ENCODE measurements around the gene NBPF9.
"Not testable (repeated sequence)": the region's sequence is repeated elsewhere in the genome, so short reads cannot be mapped to it uniquely, and the experiment has no call there.

NBPF9 gene, protein sequence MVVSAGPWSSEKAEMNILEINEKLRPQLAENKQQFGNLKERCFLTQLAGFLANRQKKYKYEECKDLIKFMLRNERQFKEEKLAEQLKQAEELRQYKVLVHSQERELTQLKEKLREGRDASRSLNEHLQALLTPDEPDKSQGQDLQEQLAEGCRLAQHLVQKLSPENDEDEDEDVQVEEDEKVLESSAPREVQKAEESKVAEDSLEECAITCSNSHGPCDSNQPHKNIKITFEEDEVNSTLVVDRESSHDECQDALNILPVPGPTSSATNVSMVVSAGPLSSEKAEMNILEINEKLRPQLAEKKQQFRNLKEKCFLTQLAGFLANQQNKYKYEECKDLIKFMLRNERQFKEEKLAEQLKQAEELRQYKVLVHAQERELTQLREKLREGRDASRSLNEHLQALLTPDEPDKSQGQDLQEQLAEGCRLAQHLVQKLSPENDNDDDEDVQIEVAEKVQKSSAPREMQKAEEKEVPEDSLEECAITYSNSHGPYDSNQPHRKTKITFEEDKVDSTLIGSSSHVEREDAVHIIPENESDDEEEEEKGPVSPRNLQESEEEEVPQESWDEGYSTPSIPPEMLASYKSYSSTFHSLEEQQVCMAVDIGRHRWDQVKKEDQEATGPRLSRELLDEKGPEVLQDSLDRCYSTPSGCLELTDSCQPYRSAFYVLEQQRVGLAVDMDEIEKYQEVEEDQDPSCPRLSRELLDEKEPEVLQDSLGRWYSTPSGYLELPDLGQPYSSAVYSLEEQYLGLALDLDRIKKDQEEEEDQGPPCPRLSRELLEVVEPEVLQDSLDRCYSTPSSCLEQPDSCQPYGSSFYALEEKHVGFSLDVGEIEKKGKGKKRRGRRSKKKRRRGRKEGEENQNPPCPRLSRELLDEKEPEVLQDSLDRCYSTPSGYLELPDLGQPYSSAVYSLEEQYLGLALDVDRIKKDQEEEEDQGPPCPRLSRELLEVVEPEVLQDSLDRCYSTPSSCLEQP (N-terminal part only)

DNA sequence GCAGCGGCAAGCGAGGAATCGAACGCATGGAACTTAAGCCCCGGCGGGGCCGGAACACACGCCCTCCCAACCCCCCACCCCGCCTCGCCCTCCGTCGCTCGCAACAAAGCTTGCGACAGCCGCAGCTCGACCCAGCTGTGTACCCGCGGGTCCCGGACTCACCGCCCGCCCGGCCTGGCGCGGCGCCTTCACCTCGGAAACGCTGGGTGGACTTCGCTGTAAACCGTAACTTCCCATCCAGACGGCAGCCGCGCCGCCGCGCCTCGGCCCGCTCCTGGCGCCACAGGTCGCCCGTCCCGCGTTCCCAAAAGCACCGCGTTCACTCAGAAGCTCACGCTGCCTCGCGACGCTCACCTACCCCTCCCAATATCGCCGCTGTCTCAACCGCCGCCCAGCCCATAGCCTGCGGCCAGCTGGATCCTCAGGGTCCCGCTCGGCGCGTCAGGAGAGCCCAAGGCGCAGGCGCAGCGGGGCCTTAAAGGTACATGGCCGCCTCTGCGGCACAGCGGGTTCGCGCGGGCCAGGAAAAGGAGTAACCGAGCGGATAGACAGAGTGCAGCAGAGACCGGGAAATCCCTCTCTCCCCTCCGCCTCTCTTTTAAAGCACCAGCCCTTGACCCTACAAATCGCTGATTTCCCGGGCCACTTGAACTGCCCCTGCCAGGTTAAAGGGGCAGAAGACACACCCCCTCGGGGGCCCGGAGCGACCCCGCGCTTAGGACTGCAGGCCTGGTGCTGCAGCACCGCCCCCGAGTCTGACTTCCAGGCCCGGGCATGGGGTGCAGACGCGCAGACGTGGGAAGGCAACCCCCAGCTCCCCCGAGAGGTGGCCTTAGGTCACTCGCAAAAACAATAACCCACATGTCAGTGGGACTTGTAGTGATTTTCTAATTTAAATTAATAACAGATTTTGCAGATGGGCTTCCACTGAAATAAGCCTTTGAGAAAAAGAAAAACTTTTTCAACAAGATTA lies at the start of gene NBPF9:
TSS of gene NBPF9 (minus strand) at position 443 of the 973 bp plus-strand sequence. CDS start 21,412 bp downstream, outside the sequence.
- H3K27me3 ChIP-seq (ENCODE audit: insufficient read depth, low read depth); H3K4me1 ChIP-seq (ENCODE audit: low read depth, poor library complexity, severe bottlenecking); H3K36me3 ChIP-seq (ENCODE audit: insufficient read depth); H4K20me1 ChIP-seq (ENCODE audit: insufficient read depth); H3K4me3 ChIP-seq (IDR thresholded peaks at IDR 0.05; ENCODE audit: insufficient read depth, low read depth, low read length): not testable (repeated sequence)
- H2AFZ ChIP-seq (ENCODE audit: low read depth) = peak within 1 kb of the TSS; percentile 54; the same call in 1 of the 2 replicates
- H3K9ac ChIP-seq = peak within 1 kb of the TSS; percentile 60; the same call in 1 of the 2 replicates
- H3K79me2 ChIP-seq (ENCODE audit: insufficient read depth, low read depth) = peaks cover 15% of the 10 kb centered on the region; the same call in 1 of the 2 replicates
- H3K27ac ChIP-seq = peak within 1 kb of the TSS; percentile 62
- H3K4me2 ChIP-seq = peak within 1 kb of the TSS; percentile 62

DNA sequence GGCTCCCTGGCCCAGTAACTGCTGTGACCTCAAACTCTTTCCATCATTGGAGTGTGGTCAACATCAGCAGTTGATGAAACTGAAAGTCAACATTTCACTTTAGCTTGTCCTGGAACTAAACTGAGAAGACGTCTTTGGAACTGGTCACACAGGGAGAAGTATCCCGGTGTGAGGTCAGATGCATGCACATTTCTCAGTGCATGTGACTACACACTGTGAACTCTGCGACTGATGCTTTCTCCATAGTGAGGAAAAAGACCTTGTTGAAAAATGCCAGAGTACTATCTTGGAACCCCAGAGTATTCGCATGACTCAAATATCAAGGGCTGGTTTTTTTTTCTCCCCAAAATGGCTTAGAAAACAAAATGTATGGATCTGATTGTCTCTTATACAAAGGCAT lies 46.6 kb upstream of the NBPF9 start:
- H3K4me2 ChIP-seq; H3K27ac ChIP-seq; H3K4me1 ChIP-seq (ENCODE audit: low read depth, poor library complexity, severe bottlenecking); H3K9ac ChIP-seq; H3K4me3 ChIP-seq (IDR thresholded peaks at IDR 0.05; ENCODE audit: insufficient read depth, low read depth, low read length); H3K27me3 ChIP-seq (ENCODE audit: insufficient read depth, low read depth); H3K79me2 ChIP-seq (ENCODE audit: insufficient read depth, low read depth); H3K36me3 ChIP-seq (ENCODE audit: insufficient read depth); H2AFZ ChIP-seq (ENCODE audit: low read depth); H4K20me1 ChIP-seq (ENCODE audit: insufficient read depth): not testable (repeated sequence)

DNA sequence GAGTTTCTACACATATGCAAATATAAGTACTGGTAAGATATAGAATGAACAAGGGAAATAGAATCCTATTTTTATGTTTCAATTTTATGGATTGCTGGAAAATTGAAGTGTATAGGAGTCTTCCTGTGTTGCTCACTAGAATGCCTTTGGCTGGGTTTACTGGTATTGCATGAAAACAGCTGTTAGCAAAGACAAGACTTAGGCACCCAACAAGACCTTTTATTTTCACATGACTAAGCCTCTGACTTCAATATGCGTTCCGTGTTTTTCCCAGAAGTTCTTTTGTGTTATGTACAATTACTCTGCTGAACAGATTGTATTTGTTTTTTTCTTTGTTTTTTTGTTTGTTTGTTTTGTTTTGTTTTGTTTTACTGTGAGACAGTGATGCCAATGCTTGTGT lies 34.2 kb upstream of the NBPF9 start:
- H3K4me3 ChIP-seq (IDR thresholded peaks at IDR 0.05; ENCODE audit: insufficient read depth, low read depth, low read length); H3K9ac ChIP-seq; H3K27ac ChIP-seq; H4K20me1 ChIP-seq (ENCODE audit: insufficient read depth); H3K4me2 ChIP-seq; H3K36me3 ChIP-seq (ENCODE audit: insufficient read depth); H3K4me1 ChIP-seq (ENCODE audit: low read depth, poor library complexity, severe bottlenecking); H3K27me3 ChIP-seq (ENCODE audit: insufficient read depth, low read depth); H3K79me2 ChIP-seq (ENCODE audit: insufficient read depth, low read depth); H2AFZ ChIP-seq (ENCODE audit: low read depth): not testable (repeated sequence)

DNA sequence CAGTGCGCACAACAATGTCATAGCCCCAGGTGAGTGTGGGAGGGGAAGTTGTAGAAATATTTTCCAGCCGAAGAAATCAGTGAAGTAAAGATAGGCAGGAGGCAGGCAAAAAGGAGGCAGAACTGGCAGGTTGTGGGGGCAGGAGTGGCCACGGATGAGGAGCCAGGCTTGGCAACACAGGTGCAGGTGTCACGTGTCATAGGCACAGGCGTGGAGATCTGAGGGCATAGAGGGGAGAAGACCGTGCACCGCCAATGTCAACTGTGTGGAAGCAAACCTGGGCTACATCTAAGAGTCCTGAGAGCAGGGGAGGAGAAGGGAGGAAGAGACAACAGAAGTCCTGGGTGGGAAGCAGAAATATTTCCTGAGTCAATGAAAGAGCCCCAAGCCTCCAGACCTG lies 27.6 kb upstream of the NBPF9 start:
- H3K27me3 ChIP-seq (ENCODE audit: insufficient read depth, low read depth); H2AFZ ChIP-seq (ENCODE audit: low read depth); H4K20me1 ChIP-seq (ENCODE audit: insufficient read depth); H3K36me3 ChIP-seq (ENCODE audit: insufficient read depth); H3K4me1 ChIP-seq (ENCODE audit: low read depth, poor library complexity, severe bottlenecking); H3K9ac ChIP-seq; H3K4me3 ChIP-seq (IDR thresholded peaks at IDR 0.05; ENCODE audit: insufficient read depth, low read depth, low read length); H3K27ac ChIP-seq; H3K79me2 ChIP-seq (ENCODE audit: insufficient read depth, low read depth); H3K4me2 ChIP-seq: not testable (repeated sequence)

DNA sequence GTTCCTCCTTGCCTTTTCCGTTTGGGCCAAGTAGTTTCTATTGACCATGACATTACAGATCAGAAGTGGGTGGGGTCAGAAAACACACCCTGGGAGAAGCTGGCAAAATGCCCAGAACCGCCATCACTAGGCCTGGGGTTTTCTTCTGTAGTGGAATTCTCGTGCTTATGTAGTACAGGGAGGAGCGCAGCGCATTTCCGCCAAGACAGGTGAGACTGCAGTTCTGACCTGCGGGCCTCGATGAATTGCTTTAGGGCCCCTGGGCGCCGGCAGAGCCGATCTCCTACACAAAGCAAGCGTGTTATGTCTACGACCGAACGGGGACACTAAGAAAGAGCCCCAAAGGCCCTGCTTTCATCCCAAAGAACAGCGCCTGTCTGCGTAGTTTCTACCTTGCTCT lies 25.9 kb upstream of the NBPF9 start:
- H3K4me2 ChIP-seq; H3K27me3 ChIP-seq (ENCODE audit: insufficient read depth, low read depth); H3K4me3 ChIP-seq (IDR thresholded peaks at IDR 0.05; ENCODE audit: insufficient read depth, low read depth, low read length); H4K20me1 ChIP-seq (ENCODE audit: insufficient read depth); H3K9ac ChIP-seq; H3K4me1 ChIP-seq (ENCODE audit: low read depth, poor library complexity, severe bottlenecking); H3K79me2 ChIP-seq (ENCODE audit: insufficient read depth, low read depth); H2AFZ ChIP-seq (ENCODE audit: low read depth); H3K36me3 ChIP-seq (ENCODE audit: insufficient read depth); H3K27ac ChIP-seq: not testable (repeated sequence)

DNA sequence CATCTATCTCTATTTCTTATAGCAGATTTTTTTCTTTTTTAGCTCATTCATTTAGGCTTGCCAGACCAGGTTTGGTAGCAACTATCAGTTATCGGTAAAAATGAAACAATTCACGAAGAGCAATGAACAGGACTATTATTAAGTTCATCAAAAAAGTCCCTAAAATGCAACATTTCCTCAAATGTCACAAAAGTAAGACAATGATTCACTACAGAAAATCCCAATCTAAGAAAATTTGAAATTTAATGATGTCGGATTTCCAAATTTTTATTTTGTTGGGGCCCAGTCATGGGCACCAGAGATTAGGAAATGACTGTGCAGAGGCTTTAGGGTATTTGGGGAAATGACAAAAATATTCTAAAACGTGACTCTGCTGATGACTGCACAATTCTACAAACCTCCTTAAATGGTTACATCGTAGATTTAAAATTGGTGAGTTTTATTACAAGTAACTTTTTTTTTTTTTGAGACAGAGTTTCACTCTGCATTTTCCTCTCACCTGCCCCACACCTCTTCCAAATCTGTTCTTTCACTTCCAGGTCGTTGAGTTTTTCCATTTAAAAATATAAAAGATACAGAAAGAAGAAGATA lies 23.3 kb upstream of the NBPF9 start:
- not testable (repeated sequence) for H3K79me2 ChIP-seq (ENCODE audit: insufficient read depth, low read depth); H3K4me2 ChIP-seq; H3K27me3 ChIP-seq (ENCODE audit: insufficient read depth, low read depth); H3K27ac ChIP-seq; H3K9ac ChIP-seq; H3K36me3 ChIP-seq (ENCODE audit: insufficient read depth); H3K4me1 ChIP-seq (ENCODE audit: low read depth, poor library complexity, severe bottlenecking); H4K20me1 ChIP-seq (ENCODE audit: insufficient read depth); H2AFZ ChIP-seq (ENCODE audit: low read depth); H3K4me3 ChIP-seq (IDR thresholded peaks at IDR 0.05; ENCODE audit: insufficient read depth, low read depth, low read length)
